ENCODE results near the gene RET.

The RET gene

DNA sequence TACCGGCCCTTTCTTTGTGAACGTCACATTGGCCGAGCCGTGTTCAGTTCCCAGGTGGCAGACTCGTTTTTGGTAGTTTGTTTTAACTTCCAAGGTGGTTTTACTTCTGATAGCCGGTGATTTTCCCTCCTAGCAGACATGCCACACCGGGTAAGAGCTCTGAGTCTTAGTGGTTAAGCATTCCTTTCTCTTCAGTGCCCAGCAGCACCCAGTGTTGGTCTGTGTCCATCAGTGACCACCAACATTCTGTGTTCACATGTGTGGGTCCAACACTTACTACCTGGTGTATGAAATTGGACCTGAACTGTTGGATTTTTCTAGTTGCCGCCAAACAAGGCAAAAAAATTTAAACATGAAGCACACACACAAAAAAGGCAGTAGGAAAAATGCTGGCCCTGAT is 51.5 kb downstream of the RET start:
- DNase-seq (ENCODE audit: low read depth), result no peak
- H3K4me3 ChIP-seq (ENCODE audit: low read depth, low read length), result no peak overlapping the region
- TF ChIP-seq, protein P1, sequence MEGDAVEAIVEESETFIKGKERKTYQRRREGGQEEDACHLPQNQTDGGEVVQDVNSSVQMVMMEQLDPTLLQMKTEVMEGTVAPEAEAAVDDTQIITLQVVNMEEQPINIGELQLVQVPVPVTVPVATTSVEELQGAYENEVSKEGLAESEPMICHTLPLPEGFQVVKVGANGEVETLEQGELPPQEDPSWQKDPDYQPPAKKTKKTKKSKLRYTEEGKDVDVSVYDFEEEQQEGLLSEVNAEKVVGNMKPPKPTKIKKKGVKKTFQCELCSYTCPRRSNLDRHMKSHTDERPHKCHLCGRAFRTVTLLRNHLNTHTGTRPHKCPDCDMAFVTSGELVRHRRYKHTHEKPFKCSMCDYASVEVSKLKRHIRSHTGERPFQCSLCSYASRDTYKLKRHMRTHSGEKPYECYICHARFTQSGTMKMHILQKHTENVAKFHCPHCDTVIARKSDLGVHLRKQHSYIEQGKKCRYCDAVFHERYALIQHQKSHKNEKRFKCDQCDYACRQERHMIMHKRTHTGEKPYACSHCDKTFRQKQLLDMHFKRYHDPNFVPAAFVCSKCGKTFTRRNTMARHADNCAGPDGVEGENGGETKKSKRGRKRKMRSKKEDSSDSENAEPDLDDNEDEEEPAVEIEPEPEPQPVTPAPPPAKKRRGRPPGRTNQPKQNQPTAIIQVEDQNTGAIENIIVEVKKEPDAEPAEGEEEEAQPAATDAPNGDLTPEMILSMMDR (IDR thresholded peaks at IDR 0.05; ENCODE audit: low read depth, low read length, missing control alignments), result no peak

DNA sequence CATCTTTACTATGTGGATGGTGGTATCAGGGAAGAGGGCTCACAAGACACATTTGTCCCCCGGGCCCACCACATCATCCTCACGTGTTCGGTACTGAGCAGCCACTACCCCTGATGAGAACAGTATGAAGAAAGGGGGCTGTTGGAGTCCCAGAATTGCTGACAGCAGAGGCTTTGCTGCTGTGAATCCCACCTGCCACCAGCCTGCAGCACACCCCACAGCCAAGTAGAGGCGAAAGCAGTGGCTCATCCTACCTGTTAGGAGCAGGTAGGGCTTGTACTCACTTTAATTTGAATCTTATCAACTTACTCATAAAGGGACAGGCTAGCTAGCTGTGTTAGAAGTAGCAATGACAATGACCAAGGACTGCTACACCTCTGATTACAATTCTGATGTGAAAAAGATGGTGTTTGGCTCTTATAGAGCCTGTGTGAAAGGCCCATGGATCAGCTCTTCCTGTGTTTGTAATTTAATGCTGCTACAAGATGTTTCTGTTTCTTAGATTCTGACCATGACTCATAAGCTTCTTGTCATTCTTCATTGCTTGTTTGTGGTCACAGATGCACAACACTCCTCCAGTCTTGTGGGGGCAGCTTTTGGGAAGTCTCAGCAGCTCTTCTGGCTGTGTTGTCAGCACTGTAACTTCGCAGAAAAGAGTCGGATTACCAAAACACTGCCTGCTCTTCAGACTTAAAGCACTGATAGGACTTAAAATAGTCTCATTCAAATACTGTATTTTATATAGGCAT is 52.3 kb downstream of the RET start:
- no peak for DNase-seq (ENCODE audit: low read depth)

DNA sequence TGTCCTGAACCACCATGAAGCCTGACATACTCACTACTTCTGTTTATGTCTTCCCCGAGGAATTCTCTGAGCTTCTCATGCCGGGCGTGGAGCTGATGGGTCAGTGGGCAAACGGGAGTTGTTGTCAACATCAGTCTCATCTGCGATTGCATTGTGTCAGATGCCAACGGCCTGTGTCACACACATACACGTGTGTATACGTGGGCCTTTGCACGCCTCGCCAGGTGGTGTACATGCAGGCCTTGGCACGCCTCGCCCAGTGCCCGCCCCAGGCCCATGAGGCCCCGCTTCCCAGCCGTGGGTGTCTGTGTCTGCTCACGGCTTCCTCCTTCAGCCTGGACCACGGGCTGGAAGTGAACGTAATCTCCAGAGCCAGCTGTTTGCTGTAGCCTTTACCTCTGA is 53.9 kb downstream of the RET start:
- H3K4me3 ChIP-seq (ENCODE audit: low read depth, low read length), result no peak overlapping the region
- TF ChIP-seq, protein P1 (IDR thresholded peaks at IDR 0.05; ENCODE audit: low read depth, low read length, missing control alignments), result no peak
- DNase-seq (ENCODE audit: low read depth), result no peak

More for the DNA sequence above, 52.3 kb downstream of the RET start:
- H3K4me3 ChIP-seq (ENCODE audit: low read depth, low read length), result no peak overlapping the region
- TF ChIP-seq, protein P1 (IDR thresholded peaks at IDR 0.05; ENCODE audit: low read depth, low read length, missing control alignments), result no peak

DNA sequence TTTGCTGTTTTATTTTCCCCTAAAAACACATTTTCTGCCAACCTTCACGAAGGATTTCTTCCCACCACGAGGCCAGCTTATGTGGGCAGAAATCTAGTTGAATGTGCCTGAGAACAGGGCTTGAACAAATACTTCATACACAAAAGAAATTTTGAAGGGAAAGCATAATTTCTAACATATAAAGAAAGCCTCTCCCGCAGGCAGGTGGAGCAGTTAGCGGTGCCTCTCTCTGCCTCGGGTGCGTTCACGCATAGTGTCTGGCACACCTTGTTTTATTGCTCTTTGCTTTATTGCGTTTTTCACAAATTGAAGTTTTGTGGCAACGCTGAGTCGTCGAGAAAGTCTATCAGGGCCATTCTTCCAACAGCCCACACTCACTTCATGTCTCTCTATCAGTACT is 54.4 kb downstream of the RET start:
- DNase-seq (ENCODE audit: low read depth), result no peak
- no peak overlapping the region for H3K4me3 ChIP-seq (ENCODE audit: low read depth, low read length)
- TF ChIP-seq, protein P1 (IDR thresholded peaks at IDR 0.05; ENCODE audit: low read depth, low read length, missing control alignments), result no peak

DNA sequence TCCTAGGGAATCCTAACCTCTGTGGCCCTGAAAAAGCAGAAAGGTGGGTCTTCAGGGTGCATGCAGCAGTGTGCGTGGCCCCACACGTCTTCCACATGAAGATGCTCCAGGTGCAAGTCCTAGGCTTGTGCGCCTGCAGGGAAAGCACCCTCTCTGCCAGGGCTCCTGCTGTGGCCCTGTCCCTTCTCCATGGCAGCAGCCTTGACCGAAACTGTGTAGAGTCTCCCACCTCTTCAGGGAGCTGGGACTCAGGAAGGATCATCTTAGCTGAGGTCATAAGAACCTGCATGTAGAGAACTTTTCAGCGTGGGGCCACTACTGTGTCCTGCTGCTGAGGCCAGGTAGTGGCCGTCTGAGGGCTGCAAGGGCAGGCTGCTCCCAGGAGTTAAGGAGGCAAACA is 55.0 kb downstream of the RET start:
- no peak for DNase-seq (ENCODE audit: low read depth)
- no peak overlapping the region for H3K4me3 ChIP-seq (ENCODE audit: low read depth, low read length)
- TF ChIP-seq, protein P1 (IDR thresholded peaks at IDR 0.05; ENCODE audit: low read depth, low read length, missing control alignments), result no peak

DNA sequence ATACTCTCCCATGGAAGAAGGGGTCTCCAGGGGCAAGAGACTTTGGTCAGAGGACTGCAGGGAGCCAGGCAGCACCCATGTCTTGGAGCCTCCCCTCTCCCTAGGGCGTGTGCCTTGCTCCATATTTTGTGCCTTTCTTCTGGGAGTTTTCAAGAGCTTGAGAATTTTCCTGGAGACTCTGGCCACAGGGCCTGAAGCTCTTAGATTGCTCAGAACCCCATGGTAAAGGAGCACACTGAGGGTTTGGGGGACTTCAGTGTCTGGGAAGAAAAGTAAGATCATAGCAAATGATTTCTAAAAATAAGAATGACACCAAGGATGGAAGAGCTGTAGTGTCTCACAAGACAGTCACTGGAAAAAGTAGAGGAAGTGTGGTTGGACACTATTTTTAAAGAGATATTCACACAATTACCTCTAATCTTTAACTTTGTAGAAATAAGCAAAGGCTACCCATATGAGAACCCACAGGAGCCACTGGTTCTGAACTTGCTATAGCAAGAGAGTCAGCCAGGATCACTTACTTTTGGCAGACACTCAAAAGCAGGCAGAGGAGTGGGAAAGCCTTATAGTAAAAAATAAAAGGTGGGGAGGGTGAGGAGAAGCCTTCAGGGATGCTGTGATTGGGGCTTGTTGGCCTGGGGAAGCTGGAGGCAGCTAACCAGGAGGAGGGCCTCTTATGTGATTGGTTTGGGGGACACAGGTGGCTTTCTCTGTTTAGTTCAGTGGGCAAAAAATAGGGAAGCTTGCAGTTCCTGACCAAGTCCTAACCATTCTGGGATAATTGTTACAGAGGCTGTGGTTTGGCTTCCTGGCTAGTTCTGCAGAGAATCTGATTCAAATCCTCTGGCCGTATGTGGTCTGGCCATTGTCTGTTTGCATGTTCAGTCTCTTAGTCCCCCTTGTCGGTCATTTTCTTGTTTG is 56.3 kb downstream of the RET start:
- no peak for DNase-seq (ENCODE audit: low read depth)
- H3K4me3 ChIP-seq (ENCODE audit: low read depth, low read length), result no peak overlapping the region
- TF ChIP-seq, protein P1 (IDR thresholded peaks at IDR 0.05; ENCODE audit: low read depth, low read length, missing control alignments), result no peak

Data from GM12864 (cell line).